Activated naive CD4-positive, alpha-beta T cell treated with anti-CD3 and anti-CD28 coated beads for 36 hours (primary cell): ENCODE results near the gene SULT2B1. TPM values are rescaled to one million over a fixed set of nuclear protein-coding genes. Genes with fewer than 3 reads are reported as not detected.
A peak's percentile ranks its signal among the peaks of the same experiment; 100 is the strongest.

Source experiments
- CTCF ChIA-PET: fragments of 350-600 bp; sonication (Branson Sonifier 250); formaldehyde crosslinking; loops from one replicate; lab custom pipeline; 2021; ENCODE audit warnings: antibody characterized with exemption; lab: Charles Lee
- DNase-seq: peaks from one replicate; pipeline ENCODE4 v3.0.0-alpha.2; 2020
- H3K27ac Mint-ChIP-seq: one replicate; pipeline ENCODE4 v1.8.0; 2021; ENCODE audit warnings: mild to moderate bottlenecking, mixed read lengths
- H3K27me3 Mint-ChIP-seq: one replicate; pipeline ENCODE4 v1.8.0; 2021; ENCODE audit warnings: low read depth, mixed read lengths
- H3K36me3 Mint-ChIP-seq: one replicate; pipeline ENCODE4 v1.8.0; 2021; ENCODE audit warnings: low read depth, mixed read lengths
- H3K4me1 Mint-ChIP-seq: one replicate; pipeline ENCODE4 v1.8.0; 2021; ENCODE audit warnings: low read depth, mixed read lengths
- H3K4me3 Mint-ChIP-seq: one replicate; pipeline ENCODE4 v1.8.0; 2021; ENCODE audit warnings: mild to moderate bottlenecking, moderate library complexity, mixed read lengths
- H3K9me3 Mint-ChIP-seq: one replicate; pipeline ENCODE4 v1.8.0; 2021; ENCODE audit warnings: mixed read lengths
- intact Hi-C: fragments of 100-400 bp; cut with micrococcal nuclease; formaldehyde crosslinking; loops from one replicate; pipeline ENCODE4 v1.15.1; 2023
- total RNA-seq, 2 experiments: library from RNA; stranded (reverse); gene quantifications; one replicate each; pipeline ENCODE4 v1.2.3, GENCODE V29; 2021

Gene SULT2B1
- total RNA-seq, 2 experiments from 2014 or later, result not detected

GRCh38 chr19:48596679-48597465, 44.9 kb downstream of the SULT2B1 start:
- H3K4me3 Mint-ChIP-seq, result peak overlapping the region; percentile 65
- no peaks in the 10 kb centered on the region for H3K27me3 Mint-ChIP-seq
- H3K9me3 Mint-ChIP-seq, result no peaks in the 10 kb centered on the region
- intact Hi-C loops, result no loop called here
- H3K27ac Mint-ChIP-seq, result peak overlapping the region; percentile 84
- H3K4me1 Mint-ChIP-seq, result no peaks in the 10 kb centered on the region
- DNase-seq, result peak; percentile 59
- H3K36me3 Mint-ChIP-seq, result no peaks in the 10 kb centered on the region
- CTCF ChIA-PET, result interaction anchor here (0.6 to 0.7 kb wide), 2 partner anchors 106 to 333 kb away, joined by 4 to 5 read pairs; no protein-coding TSS in a partner anchor

- no peak overlapping the region for H3K27ac Mint-ChIP-seq
- no peak for DNase-seq
- H3K36me3 Mint-ChIP-seq, result no peaks in the 10 kb centered on the region
- CTCF ChIA-PET, result no interaction called here
- intact Hi-C loops, result no loop called here
- no peaks in the 10 kb centered on the region for H3K27me3 Mint-ChIP-seq
- H3K4me1 Mint-ChIP-seq, result no peaks in the 10 kb centered on the region
- no peak overlapping the region for H3K4me3 Mint-ChIP-seq
- H3K9me3 Mint-ChIP-seq, result no peaks in the 10 kb centered on the region
Measured at GRCh38 chr19:48598996-48599700, 47.2 kb downstream of the SULT2B1 start.

- no peak overlapping the region for H3K27ac Mint-ChIP-seq
- no peak overlapping the region for H3K4me3 Mint-ChIP-seq
- no peaks in the 10 kb centered on the region for H3K36me3 Mint-ChIP-seq
- CTCF ChIA-PET, result interaction anchor here (1.9 kb wide), 1 partner anchor 11 kb away, joined by 6 read pairs; no protein-coding TSS in a partner anchor
- no peaks in the 10 kb centered on the region for H3K4me1 Mint-ChIP-seq
- intact Hi-C loops, result no loop called here
- no peak for DNase-seq
- H3K27me3 Mint-ChIP-seq, result no peaks in the 10 kb centered on the region
- H3K9me3 Mint-ChIP-seq, result no peaks in the 10 kb centered on the region
Measured at GRCh38 chr19:48600679-48601417, 48.9 kb downstream of the SULT2B1 start.

GRCh38 chr19:48603001-48603400, 51.0 kb downstream of the SULT2B1 start:
- Mint-ChIP-seq H3K27me3 (no peaks in the 10 kb centered on the region), H3K4me3 (no peak overlapping the region), H3K36me3 (no peaks in the 10 kb centered on the region), H3K27ac (no peak overlapping the region), H3K9me3 (no peaks in the 10 kb centered on the region), H3K4me1 (no peaks in the 10 kb centered on the region)
- CTCF ChIA-PET, result interaction anchor here (1.3 kb wide), 1 partner anchor 18 kb away, joined by 3 read pairs; no protein-coding TSS in a partner anchor
- intact Hi-C loops, result no loop called here
- DNase-seq, result no peak

DNA sequence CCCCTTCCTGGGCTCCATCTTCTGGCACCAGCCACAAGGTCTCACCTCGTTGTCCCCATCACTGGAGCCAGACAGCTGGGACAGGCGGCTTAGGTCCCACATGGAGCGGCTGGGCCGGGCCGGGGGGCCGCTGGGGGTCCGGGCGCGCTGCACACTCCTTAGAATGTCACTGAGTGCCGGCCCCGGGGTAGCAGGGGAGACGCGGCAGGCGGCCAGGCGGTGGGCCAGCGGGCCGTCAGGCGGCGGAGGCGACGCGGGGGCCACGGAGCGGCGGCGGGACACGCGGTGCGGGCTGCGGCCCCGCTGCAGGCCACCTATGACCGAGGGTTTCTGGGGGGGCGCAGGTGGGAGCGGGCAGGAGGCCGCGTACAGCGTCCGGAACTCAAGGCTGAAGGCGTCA, 51.5 kb downstream of the SULT2B1 start:
- CTCF ChIA-PET, result no interaction called here
- intact Hi-C loops, result no loop called here
- Mint-ChIP-seq H3K27ac (no peak overlapping the region), H3K4me3 (no peak overlapping the region), H3K27me3 (no peaks in the 10 kb centered on the region), H3K4me1 (no peaks in the 10 kb centered on the region), H3K36me3 (no peaks in the 10 kb centered on the region), H3K9me3 (no peaks in the 10 kb centered on the region)
- no peak for DNase-seq

GRCh38 chr19:48603850-48604249, 51.9 kb downstream of the SULT2B1 start:
- no peak overlapping the region for H3K4me3 Mint-ChIP-seq
- no peaks in the 10 kb centered on the region for H3K9me3 Mint-ChIP-seq
- no peaks in the 10 kb centered on the region for H3K27me3 Mint-ChIP-seq
- H3K36me3 Mint-ChIP-seq, result no peaks in the 10 kb centered on the region
- H3K27ac Mint-ChIP-seq, result no peak overlapping the region
- no peak for DNase-seq
- intact Hi-C loops, result no loop called here
- peaks cover 1% of the 10 kb centered on the region for H3K4me1 Mint-ChIP-seq
- CTCF ChIA-PET, result no interaction called here

DNA sequence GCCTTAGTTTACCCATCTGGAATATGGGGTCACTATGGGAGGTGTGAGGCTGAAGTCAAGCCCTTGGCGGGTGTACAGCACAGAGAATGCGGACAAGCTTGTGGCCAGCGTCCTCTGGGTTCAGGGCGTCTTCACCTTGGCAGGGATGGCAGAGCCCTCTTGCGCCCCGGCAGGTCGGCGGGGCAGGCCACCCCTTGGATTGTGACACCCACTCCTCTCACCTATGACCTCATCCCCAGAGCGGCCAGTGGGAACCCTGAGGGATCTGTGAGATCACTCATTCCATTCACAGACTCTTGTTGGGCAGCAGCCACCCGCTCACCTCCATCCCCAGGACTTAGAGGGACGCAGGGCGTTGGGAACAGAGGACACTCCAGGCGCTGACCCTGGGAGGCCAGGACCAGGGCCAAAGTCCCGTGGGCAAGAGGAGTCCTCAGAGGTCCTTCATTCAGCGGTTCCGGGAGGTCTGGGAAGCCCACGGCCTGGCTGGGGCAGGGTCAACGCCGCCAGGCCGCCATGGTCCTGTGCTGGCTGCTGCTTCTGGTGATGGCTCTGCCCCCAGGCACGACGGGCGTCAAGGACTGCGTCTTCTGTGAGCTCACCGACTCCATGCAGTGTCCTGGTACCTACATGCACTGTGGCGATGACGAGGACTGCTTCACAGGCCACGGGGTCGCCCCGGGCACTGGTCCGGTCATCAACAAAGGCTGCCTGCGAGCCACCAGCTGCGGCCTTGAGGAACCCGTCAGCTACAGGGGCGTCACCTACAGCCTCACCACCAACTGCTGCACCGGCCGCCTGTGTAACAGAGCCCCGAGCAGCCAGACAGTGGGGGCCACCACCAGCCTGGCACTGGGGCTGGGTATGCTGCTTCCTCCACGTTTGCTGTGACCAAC, 54.7 kb downstream of the SULT2B1 start, which contains the start of gene SPACA4:
TSS of gene SPACA4 (plus strand) at position 280 of the 896 bp plus-strand sequence. CDS start at position 517, 237 bp downstream.
- intact Hi-C loops, result no loop called here
- H3K4me3 Mint-ChIP-seq, result no peak within 1 kb of the TSS
- H3K27me3 Mint-ChIP-seq, result no peaks in the 10 kb centered on the region
- H3K9me3 Mint-ChIP-seq, result no peaks in the 10 kb centered on the region
- H3K27ac Mint-ChIP-seq, result no peak within 1 kb of the TSS
- no peak for DNase-seq
- H3K36me3 Mint-ChIP-seq, result no peaks in the 10 kb centered on the region
- CTCF ChIA-PET, result interaction anchor here (0.6 to 5.4 kb wide), 5 partner anchors 20 to 236 kb away, joined by 3 to 24 read pairs (median 5); no protein-coding TSS in a partner anchor
- peaks cover 2% of the 10 kb centered on the region for H3K4me1 Mint-ChIP-seq

- Mint-ChIP-seq H3K27me3 (no peaks in the 10 kb centered on the region), H3K27ac (no peak overlapping the region), H3K9me3 (no peaks in the 10 kb centered on the region), H3K4me1 (peaks cover 2% of the 10 kb centered on the region), H3K4me3 (no peak overlapping the region), H3K36me3 (no peaks in the 10 kb centered on the region)
- DNase-seq, result no peak
- intact Hi-C loops, result no loop called here
- CTCF ChIA-PET, result interaction anchor here (0.6 to 5.4 kb wide), 6 partner anchors 18 to 840 kb away, joined by 3 to 24 read pairs (median 6); no protein-coding TSS in a partner anchor
Measured at GRCh38 chr19:48607359-48607755, 55.4 kb downstream of the SULT2B1 start.

GRCh38 chr19:48608798-48609263, 56.9 kb downstream of the SULT2B1 start:
- H3K4me1 Mint-ChIP-seq, result peaks cover 2% of the 10 kb centered on the region
- H3K9me3 Mint-ChIP-seq, result no peaks in the 10 kb centered on the region
- intact Hi-C loops, result loop anchor here (1.0 to 2.0 kb wide), 3 partner anchors 24 to 120 kb away; no protein-coding TSS in a partner anchor
- CTCF ChIA-PET, result interaction anchor here (0.6 to 5.4 kb wide), 12 partner anchors 8 to 121 kb away, joined by 3 to 24 read pairs (median 6); no protein-coding TSS in a partner anchor
- peaks cover 3% of the 10 kb centered on the region for H3K36me3 Mint-ChIP-seq
- H3K27ac Mint-ChIP-seq, result no peak overlapping the region
- no peaks in the 10 kb centered on the region for H3K27me3 Mint-ChIP-seq
- H3K4me3 Mint-ChIP-seq, result no peak overlapping the region
- DNase-seq, result peak; percentile 64

- H3K9me3 Mint-ChIP-seq, result no peaks in the 10 kb centered on the region
- no peak for DNase-seq
- CTCF ChIA-PET, result interaction anchor here (0.6 to 5.4 kb wide), 9 partner anchors 23 to 122 kb away, joined by 3 to 24 read pairs (median 6); no protein-coding TSS in a partner anchor
- no peaks in the 10 kb centered on the region for H3K27me3 Mint-ChIP-seq
- intact Hi-C loops, result loop anchor here (2.0 kb wide), 1 partner anchor 25 kb away; no protein-coding TSS in a partner anchor
- no peak overlapping the region for H3K4me3 Mint-ChIP-seq
- peaks cover 2% of the 10 kb centered on the region for H3K4me1 Mint-ChIP-seq
- peaks cover 4% of the 10 kb centered on the region for H3K36me3 Mint-ChIP-seq
- no peak overlapping the region for H3K27ac Mint-ChIP-seq
Measured at GRCh38 chr19:48609571-48610108, 57.7 kb downstream of the SULT2B1 start.

DNA sequence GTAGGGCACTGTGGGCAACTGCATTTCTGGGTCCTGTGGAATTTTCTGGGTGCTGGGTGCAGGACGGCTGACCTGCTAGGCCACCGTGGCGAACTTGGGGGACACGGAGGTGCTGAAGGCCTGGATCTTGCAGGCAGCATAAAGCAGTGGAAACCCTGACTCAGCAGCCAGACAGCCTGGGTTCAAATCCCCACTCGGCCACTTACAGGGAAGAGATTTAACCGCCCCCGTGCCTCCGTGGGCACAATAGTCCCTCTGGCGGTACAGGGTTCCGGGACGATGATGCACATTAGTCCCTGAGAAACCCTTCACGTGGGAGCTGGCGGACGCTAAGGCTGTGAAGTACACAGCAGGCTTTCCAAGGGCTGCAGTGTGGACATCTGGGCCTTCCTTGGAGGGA, 59.9 kb downstream of the SULT2B1 start:
- no peak overlapping the region for H3K27ac Mint-ChIP-seq
- H3K4me3 Mint-ChIP-seq, result no peak overlapping the region
- intact Hi-C loops, result no loop called here
- H3K27me3 Mint-ChIP-seq, result no peaks in the 10 kb centered on the region
- H3K4me1 Mint-ChIP-seq, result peaks cover 13% of the 10 kb centered on the region
- no peak for DNase-seq
- no peaks in the 10 kb centered on the region for H3K9me3 Mint-ChIP-seq
- CTCF ChIA-PET, result no interaction called here
- peaks cover 20% of the 10 kb centered on the region for H3K36me3 Mint-ChIP-seq
